Measurements from ENCODE around the gene TMBIM4.

DNA sequence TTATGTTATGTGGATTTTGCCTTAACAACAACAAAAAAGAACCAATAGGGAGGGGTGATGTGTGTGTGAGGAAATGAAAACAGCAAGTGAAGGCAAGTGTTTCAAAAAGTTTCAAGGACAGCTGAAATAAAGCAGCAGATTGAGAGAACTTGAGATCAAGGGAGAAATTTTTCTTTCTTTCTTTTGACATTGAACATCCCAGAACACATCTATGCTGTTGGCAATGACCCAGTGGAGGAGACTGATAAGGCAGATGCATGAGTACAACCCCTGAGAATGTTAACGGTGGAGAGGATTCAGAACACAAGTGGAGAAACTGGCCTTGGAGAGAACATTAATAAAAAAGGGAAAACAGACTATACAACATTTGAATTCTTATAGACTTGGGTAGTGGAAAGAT, 42.1 kb downstream of the TMBIM4 start:
- TF ChIP-seq, protein P1, sequence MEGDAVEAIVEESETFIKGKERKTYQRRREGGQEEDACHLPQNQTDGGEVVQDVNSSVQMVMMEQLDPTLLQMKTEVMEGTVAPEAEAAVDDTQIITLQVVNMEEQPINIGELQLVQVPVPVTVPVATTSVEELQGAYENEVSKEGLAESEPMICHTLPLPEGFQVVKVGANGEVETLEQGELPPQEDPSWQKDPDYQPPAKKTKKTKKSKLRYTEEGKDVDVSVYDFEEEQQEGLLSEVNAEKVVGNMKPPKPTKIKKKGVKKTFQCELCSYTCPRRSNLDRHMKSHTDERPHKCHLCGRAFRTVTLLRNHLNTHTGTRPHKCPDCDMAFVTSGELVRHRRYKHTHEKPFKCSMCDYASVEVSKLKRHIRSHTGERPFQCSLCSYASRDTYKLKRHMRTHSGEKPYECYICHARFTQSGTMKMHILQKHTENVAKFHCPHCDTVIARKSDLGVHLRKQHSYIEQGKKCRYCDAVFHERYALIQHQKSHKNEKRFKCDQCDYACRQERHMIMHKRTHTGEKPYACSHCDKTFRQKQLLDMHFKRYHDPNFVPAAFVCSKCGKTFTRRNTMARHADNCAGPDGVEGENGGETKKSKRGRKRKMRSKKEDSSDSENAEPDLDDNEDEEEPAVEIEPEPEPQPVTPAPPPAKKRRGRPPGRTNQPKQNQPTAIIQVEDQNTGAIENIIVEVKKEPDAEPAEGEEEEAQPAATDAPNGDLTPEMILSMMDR (IDR thresholded peaks at IDR 0.05): no peak
- TF ChIP-seq POLR2AphosphoS5 (IDR thresholded peaks at IDR 0.05) (no peak), EP300 (IDR thresholded peaks at IDR 0.05) (no peak)
